ENCODE results near the gene NXF3.
A peak's percentile ranks its signal among the peaks of the same experiment; 100 is the strongest.

NXF3 gene

GRCh38 chrX:103063918-103064434, 29.0 kb downstream of the NXF3 start, which contains the start of gene BEX1:
Gene BEX1 (minus strand): TSS chrX:103064171. CDS start chrX:103063274, 897 bp downstream.
- Histone ChIP-seq H2AFZ (peak within 1 kb of the TSS; percentile 61), H3K4me2 (ENCODE audit: low read length) (peak within 1 kb of the TSS; percentile 53), H3K9me3 (ENCODE audit: control insufficient read depth, low read length) (no peaks in the 10 kb centered on the region), H3K4me3 (ENCODE audit: low read depth, low read length) (peak within 1 kb of the TSS; percentile 44), H3K4me1 (peaks cover 3% of the 10 kb centered on the region), H3K27me3 (ENCODE audit: control insufficient read depth, insufficient read depth, low read length) (no peaks in the 10 kb centered on the region), H3K36me3 (ENCODE audit: control insufficient read depth, insufficient read depth, low read length) (no peaks in the 10 kb centered on the region), H3K27ac (peak within 1 kb of the TSS; percentile 94), H3K79me2 (no peaks in the 10 kb centered on the region), H3K9ac (peak within 1 kb of the TSS; percentile 82)
- no peak for TF ChIP-seq CTCF (IDR thresholded peaks at IDR 0.05)

- Histone ChIP-seq H3K27ac (peak overlapping the region; percentile 94), H3K9ac (peak overlapping the region; percentile 82), H3K79me2 (no peaks in the 10 kb centered on the region), H3K27me3 (ENCODE audit: control insufficient read depth, insufficient read depth, low read length) (no peaks in the 10 kb centered on the region), H3K36me3 (ENCODE audit: control insufficient read depth, insufficient read depth, low read length) (no peaks in the 10 kb centered on the region), H2AFZ (peak overlapping the region; percentile 61), H3K9me3 (ENCODE audit: control insufficient read depth, low read length) (no peaks in the 10 kb centered on the region), H3K4me1 (peaks cover 3% of the 10 kb centered on the region), H3K4me2 (ENCODE audit: low read length) (peak overlapping the region; percentile 53), H3K4me3 (ENCODE audit: low read depth, low read length) (peak overlapping the region; percentile 44)
- no peak for TF ChIP-seq CTCF (IDR thresholded peaks at IDR 0.05)
Measured at GRCh38 chrX:103063191-103063845, 29.6 kb downstream of the NXF3 start.

- no peak overlapping the region for H3K4me2 ChIP-seq (ENCODE audit: low read length)
- no peaks in the 10 kb centered on the region for H3K36me3 ChIP-seq (ENCODE audit: control insufficient read depth, insufficient read depth, low read length)
- H2AFZ ChIP-seq: no peak overlapping the region
- no peak overlapping the region for H3K4me3 ChIP-seq (ENCODE audit: low read depth, low read length)
- H3K27me3 ChIP-seq (ENCODE audit: control insufficient read depth, insufficient read depth, low read length): no peaks in the 10 kb centered on the region
- H3K79me2 ChIP-seq: no peaks in the 10 kb centered on the region
- H3K4me1 ChIP-seq: peaks cover 3% of the 10 kb centered on the region
- no peaks in the 10 kb centered on the region for H3K9me3 ChIP-seq (ENCODE audit: control insufficient read depth, low read length)
- H3K27ac ChIP-seq: no peak overlapping the region
- TF ChIP-seq CTCF (IDR thresholded peaks at IDR 0.05): no peak
- H3K9ac ChIP-seq: no peak overlapping the region
Measured at GRCh38 chrX:103061486-103061885, 31.5 kb downstream of the NXF3 start.

- no peak overlapping the region for H3K9ac ChIP-seq
- H3K79me2 ChIP-seq: no peaks in the 10 kb centered on the region
- H2AFZ ChIP-seq: no peak overlapping the region
- no peak overlapping the region for H3K4me2 ChIP-seq (ENCODE audit: low read length)
- H3K4me1 ChIP-seq: peaks cover 2% of the 10 kb centered on the region
- H3K27ac ChIP-seq: no peak overlapping the region
- H3K9me3 ChIP-seq (ENCODE audit: control insufficient read depth, low read length): no peaks in the 10 kb centered on the region
- H3K4me3 ChIP-seq (ENCODE audit: low read depth, low read length): no peak overlapping the region
- no peak for TF ChIP-seq CTCF (IDR thresholded peaks at IDR 0.05)
- no peaks in the 10 kb centered on the region for H3K27me3 ChIP-seq (ENCODE audit: control insufficient read depth, insufficient read depth, low read length)
- no peaks in the 10 kb centered on the region for H3K36me3 ChIP-seq (ENCODE audit: control insufficient read depth, insufficient read depth, low read length)
Measured at GRCh38 chrX:103056902-103057301, 36.0 kb downstream of the NXF3 start.

- no peak overlapping the region for H3K4me2 ChIP-seq (ENCODE audit: low read length)
- H3K4me3 ChIP-seq (ENCODE audit: low read depth, low read length): no peak overlapping the region
- H3K4me1 ChIP-seq: peaks cover 2% of the 10 kb centered on the region
- H3K79me2 ChIP-seq: no peaks in the 10 kb centered on the region
- TF ChIP-seq CTCF (IDR thresholded peaks at IDR 0.05): no peak
- peak overlapping the region; percentile 28 for H2AFZ ChIP-seq
- no peaks in the 10 kb centered on the region for H3K9me3 ChIP-seq (ENCODE audit: control insufficient read depth, low read length)
- H3K27me3 ChIP-seq (ENCODE audit: control insufficient read depth, insufficient read depth, low read length): no peaks in the 10 kb centered on the region
- no peaks in the 10 kb centered on the region for H3K36me3 ChIP-seq (ENCODE audit: control insufficient read depth, insufficient read depth, low read length)
- H3K27ac ChIP-seq: peak overlapping the region; percentile 59
- H3K9ac ChIP-seq: no peak overlapping the region
Measured at GRCh38 chrX:103052625-103053024, 40.3 kb downstream of the NXF3 start.

Measured in parathyroid adenoma (tissue), 2 donors.